ENCODE data around the gene TMBIM1.

TMBIM1 gene

GRCh38 chr2:218320704-218321336, 28.5 kb upstream of the TMBIM1 start:
- no peaks in the 10 kb centered on the region for H3K9me3 ChIP-seq (ENCODE audit: low read length)
- H3K27me3 ChIP-seq (ENCODE audit: insufficient read depth, low read length): peaks cover 5% of the 10 kb centered on the region; the same call in 1 of the 2 replicates
- H3K79me2 ChIP-seq (ENCODE audit: insufficient read depth, low read length): no peaks in the 10 kb centered on the region
- no peak overlapping the region for H3K4me3 ChIP-seq (ENCODE audit: low read depth, low read length, poor library complexity, severe bottlenecking)
- H3K9ac ChIP-seq (ENCODE audit: low read length): no peak overlapping the region
- H3K27ac ChIP-seq (ENCODE audit: low read depth, low read length, poor library complexity, severe bottlenecking): no peak overlapping the region
- no peaks in the 10 kb centered on the region for H4K20me1 ChIP-seq (ENCODE audit: insufficient read depth, low read length)
- TF ChIP-seq, protein P1, sequence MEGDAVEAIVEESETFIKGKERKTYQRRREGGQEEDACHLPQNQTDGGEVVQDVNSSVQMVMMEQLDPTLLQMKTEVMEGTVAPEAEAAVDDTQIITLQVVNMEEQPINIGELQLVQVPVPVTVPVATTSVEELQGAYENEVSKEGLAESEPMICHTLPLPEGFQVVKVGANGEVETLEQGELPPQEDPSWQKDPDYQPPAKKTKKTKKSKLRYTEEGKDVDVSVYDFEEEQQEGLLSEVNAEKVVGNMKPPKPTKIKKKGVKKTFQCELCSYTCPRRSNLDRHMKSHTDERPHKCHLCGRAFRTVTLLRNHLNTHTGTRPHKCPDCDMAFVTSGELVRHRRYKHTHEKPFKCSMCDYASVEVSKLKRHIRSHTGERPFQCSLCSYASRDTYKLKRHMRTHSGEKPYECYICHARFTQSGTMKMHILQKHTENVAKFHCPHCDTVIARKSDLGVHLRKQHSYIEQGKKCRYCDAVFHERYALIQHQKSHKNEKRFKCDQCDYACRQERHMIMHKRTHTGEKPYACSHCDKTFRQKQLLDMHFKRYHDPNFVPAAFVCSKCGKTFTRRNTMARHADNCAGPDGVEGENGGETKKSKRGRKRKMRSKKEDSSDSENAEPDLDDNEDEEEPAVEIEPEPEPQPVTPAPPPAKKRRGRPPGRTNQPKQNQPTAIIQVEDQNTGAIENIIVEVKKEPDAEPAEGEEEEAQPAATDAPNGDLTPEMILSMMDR (IDR thresholded peaks at IDR 0.05; ENCODE audit: low read length): no peak
- no peak for TF ChIP-seq EZH2 (IDR thresholded peaks at IDR 0.05; ENCODE audit: borderline replicate concordance, low read length)
- no peak overlapping the region for H2AFZ ChIP-seq (ENCODE audit: low read length)
- H3K4me2 ChIP-seq (ENCODE audit: low read length): no peak overlapping the region
- H3K36me3 ChIP-seq (ENCODE audit: insufficient read depth, low read length): no peaks in the 10 kb centered on the region
- no peaks in the 10 kb centered on the region for H3K9me2 ChIP-seq (ENCODE audit: low read depth, low read length)
- no peaks in the 10 kb centered on the region; the same call in 1 of the 2 replicates for H3F3A ChIP-seq (ENCODE audit: insufficient read depth, low read length)
- peaks cover 22% of the 10 kb centered on the region for H3K4me1 ChIP-seq (ENCODE audit: insufficient read depth, low read length, severe bottlenecking)

DNA sequence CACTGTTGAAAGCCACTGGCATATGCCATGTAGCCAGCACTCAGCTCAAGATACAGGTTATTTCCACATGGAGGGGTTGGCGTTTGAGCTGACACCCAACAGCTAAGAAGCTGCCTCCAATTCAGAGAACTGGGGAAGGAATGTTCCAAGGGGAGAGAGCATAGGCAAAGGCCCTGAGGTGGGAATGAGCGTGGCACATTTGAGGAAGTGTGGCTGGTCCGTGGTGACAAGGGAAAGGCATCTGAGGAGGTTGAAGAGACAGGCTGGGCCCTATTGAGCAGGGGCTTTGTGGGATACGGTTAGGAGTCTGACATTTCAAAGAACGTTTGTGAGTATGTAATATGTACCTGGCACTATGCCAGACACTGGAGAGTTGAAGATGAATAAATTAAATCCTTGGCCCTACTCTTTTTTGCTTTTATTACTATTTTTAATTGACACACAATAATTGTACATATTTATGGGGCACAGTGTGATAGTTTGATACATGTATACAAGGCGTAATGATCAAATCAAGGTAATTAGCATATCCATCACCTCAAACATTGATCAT, 27.6 kb upstream of the TMBIM1 start:
- Histone ChIP-seq H3K36me3 (ENCODE audit: insufficient read depth, low read length) (no peaks in the 10 kb centered on the region), H3K4me1 (ENCODE audit: insufficient read depth, low read length, severe bottlenecking) (peaks cover 22% of the 10 kb centered on the region), H3K4me2 (ENCODE audit: low read length) (no peak overlapping the region), H3K27ac (ENCODE audit: low read depth, low read length, poor library complexity, severe bottlenecking) (no peak overlapping the region), H3K27me3 (ENCODE audit: insufficient read depth, low read length) (peaks cover 5% of the 10 kb centered on the region; the same call in 1 of the 2 replicates), H2AFZ (ENCODE audit: low read length) (no peak overlapping the region), H3K9me3 (ENCODE audit: low read length) (no peaks in the 10 kb centered on the region), H3K9me2 (ENCODE audit: low read depth, low read length) (no peaks in the 10 kb centered on the region), H3K79me2 (ENCODE audit: insufficient read depth, low read length) (no peaks in the 10 kb centered on the region), H3F3A (ENCODE audit: insufficient read depth, low read length) (no peaks in the 10 kb centered on the region; the same call in 1 of the 2 replicates), H4K20me1 (ENCODE audit: insufficient read depth, low read length) (no peaks in the 10 kb centered on the region), H3K9ac (ENCODE audit: low read length) (no peak overlapping the region), H3K4me3 (ENCODE audit: low read depth, low read length, poor library complexity, severe bottlenecking) (no peak overlapping the region)
- TF ChIP-seq, protein P1 (IDR thresholded peaks at IDR 0.05; ENCODE audit: low read length): no peak
- no peak for TF ChIP-seq EZH2 (IDR thresholded peaks at IDR 0.05; ENCODE audit: borderline replicate concordance, low read length)

- no peaks in the 10 kb centered on the region for H3K79me2 ChIP-seq (ENCODE audit: insufficient read depth, low read length)
- H3F3A ChIP-seq (ENCODE audit: insufficient read depth, low read length): no peaks in the 10 kb centered on the region; the same call in 1 of the 2 replicates
- no peak overlapping the region for H2AFZ ChIP-seq (ENCODE audit: low read length)
- no peak overlapping the region for H3K27ac ChIP-seq (ENCODE audit: low read depth, low read length, poor library complexity, severe bottlenecking)
- H3K9me2 ChIP-seq (ENCODE audit: low read depth, low read length): no peaks in the 10 kb centered on the region
- no peak overlapping the region for H3K4me3 ChIP-seq (ENCODE audit: low read depth, low read length, poor library complexity, severe bottlenecking)
- TF ChIP-seq, protein P1 (IDR thresholded peaks at IDR 0.05; ENCODE audit: low read length): no peak
- TF ChIP-seq EZH2 (IDR thresholded peaks at IDR 0.05; ENCODE audit: borderline replicate concordance, low read length): no peak
- no peaks in the 10 kb centered on the region for H4K20me1 ChIP-seq (ENCODE audit: insufficient read depth, low read length)
- no peaks in the 10 kb centered on the region for H3K27me3 ChIP-seq (ENCODE audit: insufficient read depth, low read length)
- H3K9me3 ChIP-seq (ENCODE audit: low read length): no peaks in the 10 kb centered on the region
- H3K4me1 ChIP-seq (ENCODE audit: insufficient read depth, low read length, severe bottlenecking): peaks cover 16% of the 10 kb centered on the region
- no peak overlapping the region for H3K4me2 ChIP-seq (ENCODE audit: low read length)
- no peak overlapping the region for H3K9ac ChIP-seq (ENCODE audit: low read length)
- H3K36me3 ChIP-seq (ENCODE audit: insufficient read depth, low read length): no peaks in the 10 kb centered on the region
These were observed 25.9 kb upstream of the TMBIM1 start for GRCh38 chr2:218318241-218318640.
